HG02884 (cell line): ENCODE measurements around the gene FIGLA.

Experiments used
- ATAC-seq: cut with Tn5 transposase; IDR thresholded peaks from one replicate; pipeline ENCODE4 v1.9.1; 2021; ENCODE audit warnings: mild to moderate bottlenecking, moderate library complexity; ENCODE audit not compliant: unreplicated experiment

FIGLA gene, protein sequence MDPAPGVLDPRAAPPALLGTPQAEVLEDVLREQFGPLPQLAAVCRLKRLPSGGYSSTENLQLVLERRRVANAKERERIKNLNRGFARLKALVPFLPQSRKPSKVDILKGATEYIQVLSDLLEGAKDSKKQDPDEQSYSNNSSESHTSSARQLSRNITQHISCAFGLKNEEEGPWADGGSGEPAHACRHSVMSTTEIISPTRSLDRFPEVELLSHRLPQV

GRCh38 chr2:70790136-70790828 lies at the start of gene FIGLA:
Gene FIGLA (minus strand): TSS chr2:70790643. CDS start chr2:70790638, 5 bp downstream.
- no peak for ATAC-seq

DNA sequence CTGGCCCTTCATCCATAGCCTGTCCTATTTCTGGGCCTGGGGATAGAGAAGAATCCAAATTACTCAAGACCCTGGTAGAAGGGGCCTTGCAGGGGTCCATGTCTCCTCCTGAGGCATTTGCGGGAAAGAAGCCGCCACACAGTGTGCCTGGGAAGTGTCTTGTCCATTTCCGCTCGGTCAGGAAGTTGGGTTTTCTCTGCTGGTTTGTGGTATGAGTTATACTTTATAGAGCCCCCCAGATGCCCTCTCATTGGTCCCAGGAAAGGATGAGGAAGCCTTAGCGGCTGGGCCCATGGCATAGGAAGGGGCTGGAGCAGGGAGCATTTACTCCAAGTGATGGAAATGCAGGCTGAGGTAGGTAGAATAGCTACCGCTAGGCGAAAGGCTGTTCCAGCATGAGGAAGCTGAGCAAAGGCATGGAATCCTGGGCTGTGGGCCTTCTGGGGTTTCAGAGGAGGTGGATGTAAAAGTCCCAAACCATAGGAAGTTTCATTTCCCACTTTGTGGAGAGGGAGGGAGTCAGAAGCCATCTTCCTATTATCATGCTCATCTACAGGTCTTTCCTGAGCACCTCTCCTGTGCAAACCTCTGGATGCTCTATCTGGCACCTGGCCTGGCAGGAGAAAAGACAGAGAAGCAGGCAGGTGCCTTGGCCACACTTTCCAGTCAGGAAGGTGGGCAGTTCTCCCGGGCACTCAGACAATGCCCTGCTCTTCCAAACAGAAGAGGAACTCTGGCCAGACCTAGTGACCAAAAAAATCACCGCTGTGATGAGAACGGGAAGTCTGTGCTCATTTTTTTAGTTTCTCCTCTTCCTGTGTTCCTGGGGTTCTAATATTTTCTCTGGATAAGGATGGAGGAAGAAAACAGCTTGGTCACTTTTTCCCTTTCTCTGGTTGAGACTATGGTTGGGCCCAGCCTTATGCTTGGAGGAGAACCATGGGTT lies 47.8 kb upstream of the FIGLA start:
- ATAC-seq, result no peak

- ATAC-seq, result no peak
These were observed 45.2 kb upstream of the FIGLA start, which contains the start of gene CD207 for GRCh38 chr2:70835643-70836042. Gene CD207 (minus strand): TSS chr2:70835816. CDS start chr2:70835776, 40 bp downstream.

- ATAC-seq, result no peak
These were observed 44.4 kb upstream of the FIGLA start for GRCh38 chr2:70834881-70835280.

DNA sequence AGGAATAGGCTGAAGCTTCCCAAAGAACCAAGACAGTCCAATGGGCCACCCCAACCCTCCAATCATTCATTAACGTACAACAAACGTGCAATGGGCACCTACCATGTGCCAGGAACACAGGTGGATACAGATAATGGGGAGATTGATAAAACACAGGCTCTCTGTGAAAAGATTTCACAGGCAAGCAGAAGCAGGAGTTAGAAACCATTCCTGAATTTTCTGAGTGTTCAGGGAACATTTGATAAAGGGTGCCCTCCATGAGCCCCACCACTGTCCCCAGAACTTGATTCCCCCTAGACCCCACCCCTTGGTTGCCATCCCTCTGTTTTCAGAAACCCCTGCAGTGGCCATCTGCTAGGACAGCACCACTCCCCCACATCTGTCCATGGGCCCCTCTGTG lies 43.7 kb upstream of the FIGLA start:
- no peak for ATAC-seq

GRCh38 chr2:70833246-70833645 lies 42.8 kb upstream of the FIGLA start:
- ATAC-seq, result no peak

- ATAC-seq, result no peak
These were observed 41.9 kb upstream of the FIGLA start for GRCh38 chr2:70832386-70832785.

- ATAC-seq, result no peak
These were observed 41.4 kb upstream of the FIGLA start for GRCh38 chr2:70831861-70832260.

GRCh38 chr2:70830366-70830765 lies 39.9 kb upstream of the FIGLA start:
- no peak for ATAC-seq

DNA sequence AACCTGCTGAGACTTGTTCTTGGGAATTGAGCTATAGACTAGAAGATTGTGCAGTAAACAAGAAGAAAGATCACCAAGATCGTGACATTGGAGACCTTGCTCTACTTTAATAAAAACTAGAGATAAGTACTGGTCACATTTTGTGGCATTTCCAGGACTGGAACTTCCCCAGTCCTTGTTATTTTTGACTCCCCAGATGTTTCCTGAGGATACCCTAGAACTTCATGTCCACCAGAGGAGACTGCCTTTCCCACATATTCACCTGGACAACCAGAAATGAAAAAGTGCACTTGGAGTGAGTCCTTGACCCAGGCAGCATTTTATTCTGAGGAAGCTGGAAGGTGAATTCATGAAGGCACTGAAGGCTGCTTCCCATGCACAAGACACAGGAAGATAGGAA lies 39.5 kb upstream of the FIGLA start:
- ATAC-seq, result no peak

DNA sequence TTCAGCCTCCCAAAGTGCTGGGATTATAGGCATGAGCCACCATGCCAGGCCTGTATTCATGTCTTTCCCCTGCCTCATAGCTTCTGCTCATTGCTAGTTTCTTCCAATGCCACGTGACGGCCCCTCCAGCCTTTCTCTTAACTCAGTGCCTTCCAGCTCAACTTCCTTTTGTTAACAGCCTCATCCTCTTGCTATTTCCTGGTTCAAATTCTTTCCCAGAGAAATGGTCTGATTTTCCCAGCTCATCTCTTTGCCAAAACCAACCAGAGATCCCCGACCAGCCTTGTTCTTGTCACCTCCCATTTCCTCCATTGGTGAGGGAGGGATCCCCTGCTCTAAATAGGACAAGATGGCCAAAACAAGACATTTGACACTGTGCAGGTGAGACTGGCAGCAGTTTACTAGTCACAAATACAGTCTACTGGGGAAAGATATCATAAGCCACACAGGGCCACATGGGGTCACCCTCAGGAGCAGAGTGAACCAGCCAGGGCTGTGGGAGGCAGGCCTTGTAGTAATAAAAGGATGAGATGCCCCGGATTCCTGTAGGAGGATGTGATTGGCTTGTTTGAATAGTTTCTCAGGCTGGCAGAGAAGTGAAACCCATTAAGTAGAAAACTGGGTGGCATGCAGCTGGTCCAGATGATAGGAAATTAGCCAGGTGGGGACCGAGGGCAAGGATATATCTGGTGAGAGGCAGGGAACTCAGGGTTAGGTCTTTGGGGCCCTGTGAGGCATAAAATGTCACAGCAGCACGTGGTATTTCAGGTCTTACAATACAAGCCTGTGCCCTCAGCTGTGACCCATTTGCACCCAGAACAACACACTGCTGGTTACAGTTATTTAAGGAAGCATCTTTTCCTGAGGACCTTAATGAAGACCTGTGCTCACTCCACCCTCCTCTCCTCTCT lies 38.7 kb upstream of the FIGLA start:
- ATAC-seq, result no peak

GRCh38 chr2:70828115-70828514 lies 37.7 kb upstream of the FIGLA start:
- ATAC-seq, result no peak

DNA sequence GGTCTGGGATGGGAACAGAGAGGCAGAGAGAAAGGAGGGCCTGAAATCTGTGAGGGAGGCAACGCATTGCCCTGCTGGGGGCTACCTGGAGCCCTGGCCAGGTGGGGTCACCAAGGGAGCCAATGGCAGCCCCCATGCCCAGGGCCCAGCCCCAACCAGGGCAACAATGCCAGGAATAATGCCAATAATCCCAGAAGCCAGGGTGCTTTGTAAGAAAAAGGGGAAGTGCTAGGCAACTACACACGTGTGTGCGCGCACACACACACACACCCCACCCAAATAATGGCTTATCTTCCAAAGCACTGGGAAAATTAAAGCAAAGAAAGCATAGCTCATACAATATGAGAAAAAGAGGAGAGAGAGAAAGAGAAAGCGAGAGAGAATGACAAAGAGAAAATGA lies 36.9 kb upstream of the FIGLA start:
- no peak for ATAC-seq

DNA sequence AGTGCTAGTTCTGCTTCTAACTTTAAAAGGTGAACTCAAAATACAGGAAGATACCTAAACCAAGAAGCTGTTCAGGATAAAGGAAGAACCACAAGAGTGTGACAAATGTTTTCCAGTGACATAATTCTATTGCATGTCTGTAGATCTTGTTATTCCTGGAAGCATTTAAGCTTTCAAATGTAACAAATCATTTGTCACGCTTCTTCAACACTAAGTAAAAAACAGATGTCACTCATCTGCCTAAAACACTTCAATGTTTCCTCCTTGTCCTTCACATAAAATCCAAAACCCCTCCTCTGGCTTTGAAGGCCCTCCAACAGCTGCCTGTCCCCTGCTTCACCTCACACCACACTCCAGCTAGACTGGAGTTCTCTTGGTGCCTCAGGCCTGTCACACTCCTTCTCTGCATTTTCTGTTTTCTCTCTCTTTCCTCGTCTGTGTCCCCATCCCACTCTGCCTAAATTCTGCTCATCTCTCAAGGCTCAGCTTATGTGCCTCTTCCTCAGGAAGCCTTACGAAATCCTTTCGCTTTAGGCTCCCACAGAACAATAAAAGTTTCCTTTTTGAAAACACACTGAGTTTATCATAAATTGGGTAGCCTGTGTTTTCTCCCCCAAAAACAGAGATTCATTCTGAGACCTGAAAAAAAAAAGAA lies 36.4 kb upstream of the FIGLA start:
- ATAC-seq, result no peak

- ATAC-seq, result no peak
These were observed 32.8 kb upstream of the FIGLA start for GRCh38 chr2:70823249-70823648.

DNA sequence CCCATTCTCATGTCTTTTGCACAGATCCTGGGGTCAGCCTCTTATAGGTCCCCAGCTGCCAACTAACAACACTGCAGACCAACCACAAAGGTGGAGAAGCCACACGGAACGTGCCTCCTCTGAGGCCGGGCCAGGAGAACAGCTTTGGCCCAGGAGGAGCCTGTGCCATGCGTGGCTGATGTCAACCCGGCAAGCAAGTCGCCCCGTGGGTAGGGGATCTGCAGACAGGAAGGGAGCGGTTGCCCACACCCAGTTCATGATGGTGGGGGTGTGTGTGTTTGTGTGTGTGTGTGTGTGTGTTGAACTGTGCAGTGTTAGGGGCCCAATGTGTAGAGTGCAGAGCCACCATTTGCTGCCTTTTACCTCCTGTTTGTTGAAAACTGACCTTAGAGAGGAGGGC lies 32.4 kb upstream of the FIGLA start:
- ATAC-seq, result no peak

DNA sequence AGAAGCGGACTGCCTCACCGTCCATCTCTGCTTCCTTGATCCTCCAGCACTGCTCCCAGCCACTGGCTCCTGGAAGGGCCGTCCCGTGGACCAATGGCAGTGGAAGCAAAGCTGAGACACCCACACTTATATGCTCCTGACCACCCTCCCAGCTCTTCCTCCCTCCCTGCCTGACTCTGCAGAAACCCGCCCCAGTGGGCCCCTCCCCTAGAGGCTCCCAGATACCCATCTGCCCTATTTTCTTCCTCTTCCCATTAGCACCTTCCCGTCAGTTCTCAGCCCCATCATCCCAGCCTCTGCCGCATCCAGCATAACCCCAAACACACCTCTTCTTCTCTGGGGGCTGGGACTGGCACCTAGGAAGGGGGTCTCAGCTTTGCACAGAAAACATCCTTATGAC lies 30.1 kb upstream of the FIGLA start, which contains the start of gene CLEC4F:
Gene CLEC4F (minus strand): TSS at position 101 of the 400 bp plus-strand sequence. CDS start 76 bp downstream, at position 25.
- no peak for ATAC-seq

- no peak for ATAC-seq
These were observed 27.0 kb upstream of the FIGLA start for GRCh38 chr2:70817284-70817954.

- ATAC-seq, result no peak
These were observed 26.3 kb upstream of the FIGLA start for GRCh38 chr2:70816726-70817125.
